DND-41 (cell line): ENCODE results near the gene GTF2F2.

Experiments
- CTCF ChIP-seq: IDR thresholded peaks from 2 replicates; pipeline ENCODE4 v1.5.1; 2012; ENCODE audit warnings: borderline replicate concordance, low read length, moderate library complexity, mild to moderate bottlenecking; ENCODE audit not compliant: poor library complexity, severe bottlenecking; ENCODE audit errors: extremely low read depth
- EZH2 ChIP-seq: IDR thresholded peaks from 3 replicates; pipeline ENCODE4 v1.6.1; 2012; ENCODE audit warnings: borderline replicate concordance, low read depth, mild to moderate bottlenecking, moderate library complexity, low read length, inconsistent platforms; ENCODE audit not compliant: severe bottlenecking

GRCh38 chr13:45180713-45181601, 60.6 kb downstream of the GTF2F2 start:
- TF ChIP-seq EZH2 (no peak), CTCF (no peak)
